Progenitor cell of endocrine pancreas (in vitro differentiated cells): ENCODE data around the gene ABCD4. TPM values are rescaled to one million over a fixed set of nuclear protein-coding genes. Genes with fewer than 3 reads are reported as not detected.

ENCODE experiments used
- DNase-seq: peaks from one replicate; pipeline ENCODE4 v3.0.0; 2021; ENCODE audit warnings: low spot score; ENCODE audit not compliant: unreplicated experiment
- H3K27ac Mint-ChIP-seq: 2 replicates; pipeline ENCODE4 v1.8.0; 2021; ENCODE audit warnings: mild to moderate bottlenecking, moderate library complexity, mixed read lengths
- H3K27me3 Mint-ChIP-seq: 2 replicates; pipeline ENCODE4 v1.8.0; 2021; ENCODE audit warnings: mixed read lengths
- H3K36me3 Mint-ChIP-seq: 2 replicates; pipeline ENCODE4 v1.8.0; 2022; ENCODE audit warnings: mixed read lengths; ENCODE audit not compliant: insufficient read depth
- H3K4me1 Mint-ChIP-seq: 2 replicates; pipeline ENCODE4 v1.8.0; 2021; ENCODE audit warnings: low read depth, mixed read lengths
- H3K4me3 Mint-ChIP-seq: 2 replicates; pipeline ENCODE4 v1.8.0; 2021; ENCODE audit warnings: low read depth, mild to moderate bottlenecking, moderate library complexity, mixed read lengths
- H3K9me3 Mint-ChIP-seq: 2 replicates; pipeline ENCODE4 v1.8.0; 2021; ENCODE audit warnings: low read depth, mixed read lengths
- CTCF ChIP-seq: fragments of 200-600 bp; sonication (generic); IDR thresholded peaks from one replicate; pipeline ENCODE4 v1.5.0; 2021; ENCODE audit warnings: antibody characterized with exemption, mild to moderate bottlenecking; ENCODE audit not compliant: unreplicated experiment
- total RNA-seq: library from RNA; stranded (reverse); gene quantifications from 2 replicates; pipeline ENCODE4 v1.2.1, GENCODE V29; 2021

ABCD4 gene
- total RNA-seq, 1 donor from 2014 or later = 158 TPM

DNA sequence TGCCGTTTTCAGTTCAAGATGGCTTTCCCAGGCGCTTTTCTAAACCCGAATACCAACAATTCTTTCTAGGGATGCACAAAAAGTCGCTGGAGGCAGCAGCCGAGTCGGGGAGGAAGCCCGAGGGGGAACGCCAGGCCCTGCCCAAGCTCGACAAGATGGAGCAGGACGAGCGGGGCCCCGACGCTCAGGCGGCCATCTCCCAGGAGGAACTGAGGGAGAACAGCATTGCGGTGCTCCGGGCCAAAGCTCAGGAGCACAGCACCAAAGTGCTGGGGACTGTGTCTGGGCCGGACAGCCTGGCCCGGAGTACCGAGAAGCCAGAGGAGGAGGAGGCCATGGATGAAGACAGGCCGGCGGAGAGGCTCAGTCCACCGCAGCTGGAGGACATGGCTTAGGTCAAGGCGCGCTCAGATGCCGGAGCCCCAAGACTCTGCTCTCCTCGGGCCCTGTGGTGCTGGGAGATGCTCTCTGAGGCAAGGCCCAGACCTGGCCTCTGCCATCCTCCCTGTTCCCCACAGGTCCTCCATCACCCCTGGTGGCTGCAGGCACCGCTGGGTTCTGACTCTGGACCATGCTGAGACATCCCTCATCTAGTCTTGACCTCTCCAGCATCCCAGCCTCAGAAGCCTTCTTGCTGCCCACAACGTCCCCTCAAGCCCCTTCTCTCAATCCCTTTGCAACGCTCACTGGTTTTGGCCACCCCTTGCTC, 42.1 kb downstream of the ABCD4 start:
- Mint-ChIP-seq H3K36me3 (no peaks in the 10 kb centered on the region), H3K27ac (no peak overlapping the region), H3K4me3 (no peak overlapping the region), H3K27me3 (peaks cover 45% of the 10 kb centered on the region), H3K9me3 (no peaks in the 10 kb centered on the region), H3K4me1 (no peaks in the 10 kb centered on the region)
- no peak for TF ChIP-seq CTCF
- no peak for DNase-seq

DNA sequence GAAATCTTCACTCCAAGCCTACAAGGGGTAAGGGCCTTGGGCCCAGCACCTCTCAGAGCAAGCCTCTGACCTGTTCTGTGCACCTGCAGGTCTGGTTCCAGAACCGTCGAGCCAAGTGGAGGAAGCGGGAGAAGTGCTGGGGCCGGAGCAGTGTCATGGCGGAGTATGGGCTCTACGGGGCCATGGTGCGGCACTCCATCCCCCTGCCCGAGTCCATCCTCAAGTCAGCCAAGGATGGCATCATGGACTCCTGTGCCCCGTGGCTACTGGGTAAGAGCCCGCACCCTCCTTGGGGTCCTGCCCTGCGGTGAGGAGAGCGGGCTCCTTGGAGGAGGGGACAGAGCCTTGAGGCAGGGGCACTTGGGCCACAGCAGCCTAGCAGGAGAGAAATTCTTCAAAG, 43.2 kb downstream of the ABCD4 start:
- no peaks in the 10 kb centered on the region for H3K36me3 Mint-ChIP-seq
- no peak for DNase-seq
- no peak for TF ChIP-seq CTCF
- H3K9me3 Mint-ChIP-seq = no peaks in the 10 kb centered on the region
- peaks cover 50% of the 10 kb centered on the region for H3K27me3 Mint-ChIP-seq
- no peak overlapping the region for H3K27ac Mint-ChIP-seq
- no peak overlapping the region for H3K4me3 Mint-ChIP-seq
- H3K4me1 Mint-ChIP-seq = no peaks in the 10 kb centered on the region

DNA sequence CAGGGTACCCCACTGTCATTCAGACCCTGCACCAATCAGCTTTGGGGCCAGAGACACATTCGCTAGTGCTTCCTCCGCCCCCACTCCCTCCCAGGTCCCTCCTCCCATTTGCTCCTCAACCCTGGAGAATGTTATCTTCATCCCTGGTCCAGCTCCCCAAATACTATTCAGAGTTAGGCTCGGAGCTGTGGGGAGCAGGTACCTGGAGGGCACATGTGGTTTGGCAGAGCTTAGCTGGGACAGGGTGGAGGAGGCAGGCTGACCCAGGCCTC, 44.0 kb downstream of the ABCD4 start:
- no peaks in the 10 kb centered on the region for H3K4me1 Mint-ChIP-seq
- DNase-seq = no peak
- H3K27me3 Mint-ChIP-seq = peaks cover 52% of the 10 kb centered on the region
- no peak overlapping the region for H3K27ac Mint-ChIP-seq
- H3K4me3 Mint-ChIP-seq = peak overlapping the region; percentile 44
- TF ChIP-seq CTCF = no peak
- H3K36me3 Mint-ChIP-seq = no peaks in the 10 kb centered on the region
- no peaks in the 10 kb centered on the region for H3K9me3 Mint-ChIP-seq

- TF ChIP-seq CTCF = no peak
- H3K27me3 Mint-ChIP-seq = peaks cover 52% of the 10 kb centered on the region
- no peaks in the 10 kb centered on the region for H3K4me1 Mint-ChIP-seq
- no peak overlapping the region for H3K27ac Mint-ChIP-seq
- peak overlapping the region; percentile 75 for H3K4me3 Mint-ChIP-seq
- H3K36me3 Mint-ChIP-seq = no peaks in the 10 kb centered on the region
- no peaks in the 10 kb centered on the region for H3K9me3 Mint-ChIP-seq
- no peak for DNase-seq
Observed at GRCh38 chr14:74257941-74258763, 44.6 kb downstream of the ABCD4 start.

GRCh38 chr14:74257078-74257940, 45.4 kb downstream of the ABCD4 start:
- H3K27ac Mint-ChIP-seq = no peak overlapping the region
- H3K36me3 Mint-ChIP-seq = no peaks in the 10 kb centered on the region
- DNase-seq = peak; percentile 41
- H3K4me3 Mint-ChIP-seq = peak overlapping the region; percentile 75
- H3K27me3 Mint-ChIP-seq = peaks cover 57% of the 10 kb centered on the region
- H3K9me3 Mint-ChIP-seq = no peaks in the 10 kb centered on the region
- TF ChIP-seq CTCF = peak; percentile 90
- H3K4me1 Mint-ChIP-seq = no peaks in the 10 kb centered on the region
